Osteocyte (in vitro differentiated cells): ENCODE data around the gene EFNA3. TPM values are rescaled to one million over a fixed set of nuclear protein-coding genes. Genes with fewer than 3 reads are reported as not detected.
A peak's percentile ranks its signal among the peaks of the same experiment; 100 is the strongest.

Experiments
- DNase-seq: peaks from one replicate; pipeline ENCODE4 v3.0.0; 2021; ENCODE audit warnings: mixed read lengths; ENCODE audit not compliant: unreplicated experiment; ENCODE audit errors: extremely low spot score
- H3K27ac Mint-ChIP-seq: one replicate; pipeline ENCODE4 v1.8.0; 2021; ENCODE audit warnings: mild to moderate bottlenecking, mixed read lengths; ENCODE audit not compliant: unreplicated experiment
- H3K27me3 Mint-ChIP-seq: one replicate; pipeline ENCODE4 v1.8.0; 2021; ENCODE audit warnings: mixed read lengths; ENCODE audit not compliant: unreplicated experiment
- H3K36me3 Mint-ChIP-seq: one replicate; pipeline ENCODE4 v1.8.0; 2021; ENCODE audit warnings: mixed read lengths; ENCODE audit not compliant: unreplicated experiment
- H3K4me1 Mint-ChIP-seq: one replicate; pipeline ENCODE4 v1.8.0; 2021; ENCODE audit warnings: mixed read lengths; ENCODE audit not compliant: unreplicated experiment
- H3K4me3 Mint-ChIP-seq: one replicate; pipeline ENCODE4 v1.8.0; 2021; ENCODE audit warnings: mild to moderate bottlenecking, moderate library complexity, mixed read lengths; ENCODE audit not compliant: unreplicated experiment
- H3K9me3 Mint-ChIP-seq: one replicate; pipeline ENCODE4 v1.8.0; 2021; ENCODE audit warnings: mixed read lengths; ENCODE audit not compliant: unreplicated experiment
- total RNA-seq: library from RNA; stranded (reverse); gene quantifications from 2 replicates; pipeline ENCODE4 v1.2.1, GENCODE V29; 2021
- TF ChIP-seq, protein P1 (sequence below): fragments of 200-600 bp; sonication (generic); IDR thresholded peaks from 2 replicates; pipeline ENCODE4 v1.5.0; 2021; ENCODE audit warnings: antibody characterized with exemption, mild to moderate bottlenecking, moderate library complexity

The EFNA3 gene
- total RNA-seq, 1 donor from 2014 or later = 2.9 TPM

DNA sequence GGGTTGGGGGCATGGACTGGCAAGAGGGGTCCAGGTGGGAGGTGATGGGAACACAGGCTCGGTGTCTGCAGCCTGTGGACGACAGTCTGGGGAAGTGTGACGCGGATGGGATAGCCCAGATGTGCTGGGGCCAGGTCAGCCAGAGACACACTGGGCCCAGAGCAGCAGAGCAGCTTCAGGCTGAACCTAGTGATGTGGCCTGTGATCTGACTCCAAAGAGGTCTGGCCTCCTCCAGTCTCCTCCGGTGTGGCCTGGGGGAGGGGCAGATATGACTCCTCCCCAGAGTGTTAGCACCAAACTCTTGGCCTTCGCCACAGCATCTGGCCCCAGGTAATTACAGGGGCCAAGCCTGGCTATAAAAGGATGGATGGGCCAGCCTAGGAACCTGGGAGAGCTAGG, 13.5 kb downstream of the EFNA3 start:
- Mint-ChIP-seq H3K4me3 (no peak overlapping the region), H3K9me3 (no peaks in the 10 kb centered on the region), H3K27me3 (peaks cover 8% of the 10 kb centered on the region)

DNA sequence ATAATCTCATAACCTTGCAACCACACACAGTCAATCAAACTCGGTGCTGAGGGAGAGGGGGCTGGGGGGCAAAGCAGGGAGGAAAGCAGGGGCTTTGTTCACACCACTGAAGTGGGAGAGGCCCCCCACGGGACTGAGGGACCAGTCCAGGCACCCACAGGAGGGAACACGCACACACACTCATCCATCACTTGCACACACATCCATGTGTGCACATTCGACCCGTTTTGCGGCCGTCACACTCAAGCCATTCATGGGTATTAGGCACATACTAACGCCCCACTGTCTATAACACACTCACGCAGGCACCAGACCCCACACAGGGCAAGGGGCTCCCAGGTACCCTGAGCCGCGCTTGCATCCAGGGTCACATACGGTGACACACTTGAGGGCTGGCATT, 14.0 kb downstream of the EFNA3 start:
- TF ChIP-seq, protein P1, sequence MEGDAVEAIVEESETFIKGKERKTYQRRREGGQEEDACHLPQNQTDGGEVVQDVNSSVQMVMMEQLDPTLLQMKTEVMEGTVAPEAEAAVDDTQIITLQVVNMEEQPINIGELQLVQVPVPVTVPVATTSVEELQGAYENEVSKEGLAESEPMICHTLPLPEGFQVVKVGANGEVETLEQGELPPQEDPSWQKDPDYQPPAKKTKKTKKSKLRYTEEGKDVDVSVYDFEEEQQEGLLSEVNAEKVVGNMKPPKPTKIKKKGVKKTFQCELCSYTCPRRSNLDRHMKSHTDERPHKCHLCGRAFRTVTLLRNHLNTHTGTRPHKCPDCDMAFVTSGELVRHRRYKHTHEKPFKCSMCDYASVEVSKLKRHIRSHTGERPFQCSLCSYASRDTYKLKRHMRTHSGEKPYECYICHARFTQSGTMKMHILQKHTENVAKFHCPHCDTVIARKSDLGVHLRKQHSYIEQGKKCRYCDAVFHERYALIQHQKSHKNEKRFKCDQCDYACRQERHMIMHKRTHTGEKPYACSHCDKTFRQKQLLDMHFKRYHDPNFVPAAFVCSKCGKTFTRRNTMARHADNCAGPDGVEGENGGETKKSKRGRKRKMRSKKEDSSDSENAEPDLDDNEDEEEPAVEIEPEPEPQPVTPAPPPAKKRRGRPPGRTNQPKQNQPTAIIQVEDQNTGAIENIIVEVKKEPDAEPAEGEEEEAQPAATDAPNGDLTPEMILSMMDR = no peak
- H3K4me1 Mint-ChIP-seq = peaks cover 22% of the 10 kb centered on the region
- no peak overlapping the region for H3K4me3 Mint-ChIP-seq
- H3K9me3 Mint-ChIP-seq = no peaks in the 10 kb centered on the region
- no peaks in the 10 kb centered on the region for H3K36me3 Mint-ChIP-seq
- H3K27me3 Mint-ChIP-seq = peaks cover 8% of the 10 kb centered on the region
- no peak overlapping the region for H3K27ac Mint-ChIP-seq
- DNase-seq = no peak

More for the DNA sequence above, 13.5 kb downstream of the EFNA3 start:
- DNase-seq = no peak
- Mint-ChIP-seq H3K4me1 (peaks cover 22% of the 10 kb centered on the region), H3K27ac (no peak overlapping the region), H3K36me3 (no peaks in the 10 kb centered on the region)
- TF ChIP-seq, protein P1 = no peak

DNA sequence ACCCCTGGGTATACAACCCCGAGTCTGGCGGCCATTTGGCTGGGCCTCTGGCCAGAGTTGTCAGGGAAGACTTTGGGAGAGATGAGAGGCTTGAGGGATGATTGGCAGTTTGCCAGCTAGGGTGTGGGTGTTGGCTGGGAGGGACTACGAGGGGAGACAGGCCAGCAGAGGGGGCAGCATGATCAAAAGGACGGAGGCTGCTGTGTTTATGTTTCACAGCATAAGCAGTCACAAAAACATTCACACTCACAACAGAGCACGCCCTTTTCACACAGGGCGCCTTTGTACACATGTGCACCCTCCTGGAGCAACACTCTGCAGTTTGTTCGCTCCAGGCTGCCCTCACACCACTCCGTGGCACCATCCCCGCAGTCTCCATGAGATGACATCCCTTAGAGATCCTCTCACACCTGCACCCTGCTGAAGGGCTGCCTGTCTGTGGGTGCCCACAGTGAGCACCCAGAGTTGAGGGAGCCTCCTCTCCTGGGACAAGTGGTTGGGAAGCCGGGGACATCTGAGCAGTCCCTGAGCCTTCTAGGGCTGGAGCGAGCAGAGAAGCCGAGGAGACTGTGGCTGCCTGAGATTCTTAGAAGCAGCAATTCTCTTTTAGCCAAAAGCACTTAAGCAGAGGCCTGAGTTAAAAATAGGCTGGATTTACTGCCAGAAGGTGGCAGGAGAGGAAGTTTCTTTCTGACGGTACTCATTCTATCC, 15.4 kb downstream of the EFNA3 start:
- Mint-ChIP-seq H3K4me1 (peaks cover 22% of the 10 kb centered on the region), H3K4me3 (no peak overlapping the region), H3K36me3 (no peaks in the 10 kb centered on the region), H3K9me3 (no peaks in the 10 kb centered on the region), H3K27ac (peak overlapping the region; percentile 63), H3K27me3 (peaks cover 8% of the 10 kb centered on the region)
- no peak for DNase-seq
- TF ChIP-seq, protein P1 = peak; percentile 69

DNA sequence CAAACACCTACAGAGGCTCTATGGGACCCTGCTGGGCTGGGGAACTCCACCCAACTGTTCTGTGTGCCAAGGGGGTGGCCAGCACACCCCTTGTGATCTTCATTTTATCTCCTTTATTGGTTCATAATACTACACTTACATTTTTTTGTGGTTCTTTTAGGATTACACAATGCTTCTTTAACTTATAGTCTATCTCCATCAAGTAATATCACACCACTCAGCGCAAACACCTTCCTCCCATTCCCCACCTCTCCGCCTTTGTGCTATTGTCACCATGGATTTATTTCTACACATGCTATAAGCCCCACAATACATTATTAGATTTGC, 15.9 kb downstream of the EFNA3 start:
- peaks cover 8% of the 10 kb centered on the region for H3K27me3 Mint-ChIP-seq
- H3K4me1 Mint-ChIP-seq = peaks cover 22% of the 10 kb centered on the region
- H3K4me3 Mint-ChIP-seq = no peak overlapping the region
- no peaks in the 10 kb centered on the region for H3K9me3 Mint-ChIP-seq
- no peak overlapping the region for H3K27ac Mint-ChIP-seq
- DNase-seq = no peak
- TF ChIP-seq, protein P1 = no peak
- H3K36me3 Mint-ChIP-seq = no peaks in the 10 kb centered on the region

DNA sequence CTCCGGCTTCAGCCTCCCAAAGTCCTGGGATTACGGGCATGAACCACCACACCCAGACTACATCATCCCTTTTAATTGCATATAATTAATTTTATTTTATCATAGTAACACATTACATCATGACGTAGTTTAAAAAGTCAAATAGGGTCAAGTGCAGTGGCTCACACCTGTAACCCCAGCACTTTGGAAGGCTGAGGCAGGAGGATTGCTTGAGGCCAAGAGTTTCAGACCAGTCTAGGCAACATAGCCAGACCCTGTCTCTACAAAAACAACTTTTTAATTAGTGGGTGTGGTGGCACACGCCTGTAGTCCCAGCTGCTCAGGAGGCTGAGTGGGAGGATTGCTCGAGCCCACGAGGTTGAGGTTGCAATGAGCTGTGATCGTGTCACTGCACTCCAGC, 20.7 kb downstream of the EFNA3 start:
- Mint-ChIP-seq H3K27me3 (peaks cover 8% of the 10 kb centered on the region), H3K36me3 (no peaks in the 10 kb centered on the region), H3K9me3 (no peaks in the 10 kb centered on the region), H3K27ac (no peak overlapping the region), H3K4me1 (peaks cover 6% of the 10 kb centered on the region), H3K4me3 (no peak overlapping the region)
- TF ChIP-seq, protein P1 = no peak
- DNase-seq = no peak
